NCI-H2081 treated with DMSO at 0.1 percent for 48 hours (cell line): Measurements from ENCODE around the gene NDUFA12.

ENCODE experiments used
- DNase-seq: peaks from one replicate; lab custom pipeline; 2025; lab: John Stamatoyannopoulos, UW

NDUFA12 gene

GRCh38 chr12:94980577-94980976 lies 22.9 kb downstream of the NDUFA12 start:
- DNase-seq, result no peak

DNA sequence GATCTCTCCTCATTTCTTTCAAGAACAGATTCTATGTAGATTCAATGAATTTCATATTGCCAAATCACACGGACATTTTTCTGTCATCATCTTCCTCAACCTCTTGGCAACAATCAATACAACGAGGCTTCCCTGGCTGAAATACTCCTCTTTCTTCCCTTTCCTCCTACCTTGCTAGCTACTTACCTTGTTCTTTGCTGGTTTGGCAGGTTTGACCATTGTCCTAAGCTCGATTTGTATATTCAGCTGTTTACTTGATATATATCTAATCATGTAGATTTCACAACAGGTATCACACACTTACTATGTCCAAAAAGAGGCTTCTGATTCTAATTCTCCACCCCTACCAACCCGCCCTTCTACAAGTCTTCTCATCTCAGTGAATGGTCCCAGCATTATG lies 23.6 kb downstream of the NDUFA12 start:
- no peak for DNase-seq

DNA sequence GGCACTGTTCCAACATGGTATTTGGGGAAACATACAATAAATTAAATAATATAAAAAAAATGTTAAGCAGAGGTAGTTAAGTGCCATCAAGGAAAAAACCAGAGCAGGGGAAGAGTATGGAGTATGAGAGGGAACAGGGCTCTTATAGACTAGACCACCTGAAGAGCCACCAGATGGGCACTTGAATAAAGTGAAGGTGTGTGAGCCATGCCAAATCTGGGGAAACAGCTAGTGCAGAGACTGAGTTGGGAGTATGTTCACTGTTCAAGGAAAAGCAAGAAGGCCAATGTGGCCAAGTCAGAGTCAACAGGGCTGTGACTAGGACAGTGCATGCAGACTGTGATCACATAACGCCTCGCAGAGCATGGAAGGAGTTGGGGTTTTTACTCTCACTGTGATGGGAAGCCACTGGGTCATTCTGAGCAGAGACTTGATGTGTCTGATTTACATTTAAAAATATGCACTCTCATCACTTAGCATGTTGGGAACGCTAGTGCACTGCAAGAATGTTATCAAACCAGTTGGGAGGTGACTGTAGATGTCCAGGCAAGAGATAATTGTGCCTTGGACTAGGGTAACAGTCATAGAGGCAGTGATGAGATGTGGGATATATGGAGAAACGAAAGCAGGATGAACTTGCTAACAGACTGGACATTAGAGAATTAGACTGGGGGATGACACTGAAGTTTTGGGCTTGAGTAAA lies 25.6 kb downstream of the NDUFA12 start:
- DNase-seq, result no peak

GRCh38 chr12:94973221-94973620 lies 30.3 kb downstream of the NDUFA12 start:
- DNase-seq, result no peak

- DNase-seq, result no peak
These were observed 30.7 kb downstream of the NDUFA12 start for GRCh38 chr12:94972795-94973194.

DNA sequence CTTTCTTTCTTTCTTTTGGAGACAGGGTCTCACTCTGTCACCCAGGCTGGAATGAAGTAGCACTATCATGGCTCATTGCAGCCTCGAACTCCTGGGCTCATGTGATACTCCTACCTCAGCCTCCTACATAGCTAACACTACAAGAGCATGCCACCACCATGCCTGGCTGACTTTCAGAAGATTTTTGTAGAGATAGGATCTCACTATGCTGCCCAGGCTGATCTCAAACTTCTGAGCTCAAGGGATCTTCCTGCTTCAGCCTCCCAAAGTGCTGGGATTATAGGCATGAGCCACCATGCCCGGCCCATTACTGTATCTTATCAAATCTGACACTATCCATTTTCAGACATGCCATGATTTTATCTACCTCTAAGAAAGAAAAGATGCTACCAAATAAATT lies 31.6 kb downstream of the NDUFA12 start:
- DNase-seq, result no peak

- DNase-seq, result no peak
These were observed 32.9 kb downstream of the NDUFA12 start for GRCh38 chr12:94970560-94970959.

DNA sequence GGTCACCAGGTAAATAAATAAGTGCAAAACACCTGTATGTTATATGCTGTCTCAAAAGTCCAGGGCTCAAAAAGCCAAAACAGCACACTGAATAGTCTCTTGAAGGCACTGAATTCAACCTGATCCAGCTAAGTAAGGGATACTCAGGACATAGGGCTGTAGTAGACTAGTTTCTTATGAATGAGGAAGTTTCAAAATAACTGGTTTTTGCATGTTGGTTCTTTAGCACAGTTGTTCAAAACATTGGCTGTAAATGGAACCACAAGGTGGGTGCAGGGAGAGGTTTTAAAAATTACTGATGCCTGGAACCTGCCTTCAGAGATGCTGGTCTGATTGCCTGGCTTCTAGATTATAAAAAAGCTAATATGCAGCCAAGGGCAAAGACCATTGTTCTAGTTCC lies 34.1 kb downstream of the NDUFA12 start:
- DNase-seq, result no peak

- no peak for DNase-seq
These were observed 37.4 kb downstream of the NDUFA12 start for GRCh38 chr12:94965982-94966630.

DNA sequence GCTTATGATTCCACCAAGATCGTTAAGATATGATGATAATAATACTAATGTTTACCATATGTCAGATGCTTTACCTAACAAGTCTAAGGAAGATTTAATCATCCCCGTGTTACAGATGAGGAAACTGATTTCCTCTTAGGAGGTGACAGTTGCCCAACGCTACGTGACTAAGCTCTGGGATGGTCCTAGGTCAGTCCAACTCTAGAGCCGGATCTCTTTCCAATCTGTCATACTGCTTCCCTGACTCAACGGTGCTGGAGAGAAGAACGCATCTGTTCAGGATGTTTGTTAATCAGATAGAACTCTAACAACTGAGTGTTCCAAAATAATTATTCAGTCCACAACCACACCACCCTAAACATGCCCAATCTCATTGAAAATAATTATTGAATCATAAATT lies 39.8 kb downstream of the NDUFA12 start:
- DNase-seq, result no peak

- no peak for DNase-seq
These were observed 40.8 kb downstream of the NDUFA12 start for GRCh38 chr12:94962670-94963069.

DNA sequence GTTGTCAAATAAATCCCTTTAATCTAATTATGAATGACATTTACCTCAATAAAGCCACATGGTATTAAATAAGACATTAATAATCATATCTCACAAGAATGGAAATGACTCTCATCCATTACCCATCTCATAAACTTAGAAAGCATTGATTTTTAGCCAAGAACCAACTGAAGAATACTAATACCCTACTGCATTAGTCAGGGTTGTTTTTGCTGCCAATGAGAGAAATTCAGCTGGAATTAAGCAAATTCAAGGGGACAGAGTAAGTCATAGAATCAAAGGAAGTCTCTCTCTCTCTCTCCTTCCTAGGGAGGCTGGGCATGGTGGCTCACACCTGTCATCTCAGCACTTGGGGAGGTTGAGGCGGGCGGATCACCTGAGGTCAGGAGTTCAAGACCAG lies 41.6 kb downstream of the NDUFA12 start:
- DNase-seq, result no peak

GRCh38 chr12:94961256-94961824 lies 42.2 kb downstream of the NDUFA12 start:
- no peak for DNase-seq

DNA sequence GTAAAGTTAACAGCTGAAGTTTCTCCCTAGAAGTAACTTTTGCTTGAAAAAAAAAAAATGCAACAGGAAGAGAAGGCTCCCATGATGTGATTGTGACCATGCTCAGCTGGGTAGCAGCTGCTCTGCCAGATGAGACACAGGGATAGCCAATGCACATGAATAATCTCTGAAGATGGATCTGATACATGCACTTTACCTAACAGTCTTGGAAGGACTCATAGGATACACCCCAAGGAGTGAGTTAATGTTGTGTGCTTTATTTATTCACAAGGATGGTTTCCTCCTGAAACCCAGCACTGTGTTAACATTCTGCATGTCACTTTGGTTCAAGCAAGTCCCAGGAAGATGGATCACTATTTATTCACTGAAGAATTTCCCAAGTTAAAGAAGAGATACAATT lies 46.5 kb downstream of the NDUFA12 start:
- DNase-seq, result no peak

DNA sequence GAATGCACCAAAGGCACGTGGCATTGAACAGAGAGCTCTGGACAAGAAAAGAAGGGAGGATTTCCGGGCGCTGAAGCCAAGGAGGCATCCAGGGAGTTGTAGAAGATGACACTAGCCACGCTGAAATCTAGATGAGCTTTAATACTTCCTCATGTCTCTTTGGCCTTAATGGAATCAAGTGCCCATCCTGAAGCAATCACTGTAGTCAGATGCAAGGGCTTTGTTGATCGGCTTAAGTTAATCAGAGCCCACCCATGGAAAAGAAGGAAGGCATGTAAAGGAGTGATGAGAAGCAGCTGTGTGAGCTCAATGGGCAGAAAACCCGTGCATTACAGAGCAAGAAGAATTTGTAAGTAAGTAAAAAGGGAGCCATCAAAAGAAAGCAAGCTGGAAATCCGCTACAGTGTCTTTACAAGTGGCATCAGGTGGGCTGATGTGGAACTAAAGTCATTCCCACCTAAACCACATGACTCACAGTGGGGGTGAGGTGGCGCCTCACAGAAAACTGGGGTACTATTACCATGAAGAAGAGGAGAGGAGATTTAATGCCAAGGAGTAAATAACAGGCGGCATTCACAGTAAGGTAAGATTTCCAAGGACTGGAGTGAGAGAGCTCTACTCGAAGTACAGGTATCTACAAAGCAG lies 48.4 kb downstream of the NDUFA12 start:
- no peak for DNase-seq

DNA sequence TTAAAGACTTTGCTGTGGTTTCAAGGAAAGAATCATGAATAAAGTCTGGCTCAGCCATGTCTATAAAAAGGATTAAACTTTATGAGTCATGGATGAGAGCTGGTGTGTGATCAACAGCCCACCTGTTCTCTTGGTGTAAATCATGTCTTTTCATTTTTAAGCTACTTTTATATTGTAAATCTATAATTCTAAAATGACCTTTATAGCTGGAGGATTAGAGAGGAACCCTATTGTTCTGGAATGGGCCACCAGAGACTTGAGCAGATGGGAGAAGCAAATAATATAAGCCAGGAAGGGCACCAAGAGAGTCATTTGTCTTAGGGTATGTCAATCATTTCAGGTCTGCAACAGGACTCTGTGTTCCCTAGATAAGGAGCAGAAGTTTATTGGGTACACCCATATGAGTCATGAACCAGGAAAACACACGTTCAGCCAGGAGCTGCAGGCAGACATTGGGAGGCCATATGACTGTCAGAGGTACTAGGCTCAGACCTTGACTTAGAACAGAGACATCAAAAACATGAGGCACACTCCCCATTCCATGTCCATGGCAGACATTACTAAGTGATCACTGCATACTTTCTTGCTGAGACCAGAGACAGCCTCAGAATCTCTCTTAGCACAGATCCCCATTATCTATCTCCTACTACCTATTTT lies 49.3 kb downstream of the NDUFA12 start:
- DNase-seq, result no peak

DNA sequence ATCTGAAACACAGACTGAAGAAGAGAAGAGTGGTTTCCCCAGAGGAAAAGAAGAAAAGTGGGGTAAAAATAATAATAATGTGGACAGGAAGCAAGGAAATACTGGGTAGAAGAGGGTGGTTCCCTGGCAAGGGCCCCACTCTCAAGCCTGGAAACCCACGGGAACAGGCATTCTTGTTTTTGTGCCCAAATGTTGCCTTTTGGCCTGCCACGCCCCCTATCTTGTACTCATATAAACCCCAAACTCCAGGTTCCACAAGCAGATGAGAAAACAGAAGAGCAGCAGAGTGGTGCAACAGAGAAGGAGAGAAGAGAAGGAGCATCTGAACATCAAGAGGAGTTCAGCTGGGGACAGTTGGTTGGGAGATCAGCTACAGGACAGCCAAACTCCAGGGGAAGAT lies 51.2 kb downstream of the NDUFA12 start:
- no peak for DNase-seq

DNA sequence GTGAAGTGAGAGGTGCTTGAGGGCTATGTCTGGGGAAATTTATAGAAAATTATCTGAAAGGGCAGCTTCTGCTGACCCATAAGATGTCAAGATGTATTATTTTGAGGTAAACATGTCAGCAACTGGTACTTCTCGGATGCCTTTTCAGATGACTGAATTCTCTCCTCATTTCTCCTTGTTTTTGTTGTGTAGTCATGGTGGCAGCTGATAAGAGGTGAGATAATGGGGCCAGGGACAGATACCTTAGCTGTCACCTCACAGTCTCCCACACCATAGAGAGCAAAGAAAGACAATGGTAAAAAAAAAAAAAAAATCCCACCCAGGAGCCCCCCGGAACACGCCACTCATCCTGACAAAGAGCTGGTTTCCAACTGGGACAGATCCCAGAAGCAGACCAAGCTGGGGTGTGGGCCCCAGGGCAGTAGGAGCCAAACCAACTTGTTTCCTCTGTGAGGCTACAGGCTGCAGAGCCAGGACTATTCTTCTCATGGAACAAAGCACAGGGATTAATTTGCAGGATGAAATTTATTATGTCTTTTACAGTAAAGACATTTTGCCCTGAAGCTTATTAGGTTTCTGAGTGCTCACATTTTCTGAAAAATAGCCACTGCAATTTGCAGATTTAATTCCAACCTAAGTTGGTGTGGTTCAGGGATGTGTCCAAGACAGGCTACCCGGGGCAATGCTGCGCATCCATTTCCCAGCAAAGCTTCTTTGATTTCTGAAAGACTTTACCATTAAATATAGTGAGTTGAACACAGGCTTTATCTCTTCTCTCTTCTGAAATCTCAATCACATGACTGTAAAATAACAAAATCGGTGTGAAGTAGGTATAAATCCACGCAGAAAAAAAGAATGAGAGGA lies 52.2 kb downstream of the NDUFA12 start:
- DNase-seq, result no peak

- DNase-seq, result no peak
These were observed 55.2 kb downstream of the NDUFA12 start for GRCh38 chr12:94948232-94948810.

DNA sequence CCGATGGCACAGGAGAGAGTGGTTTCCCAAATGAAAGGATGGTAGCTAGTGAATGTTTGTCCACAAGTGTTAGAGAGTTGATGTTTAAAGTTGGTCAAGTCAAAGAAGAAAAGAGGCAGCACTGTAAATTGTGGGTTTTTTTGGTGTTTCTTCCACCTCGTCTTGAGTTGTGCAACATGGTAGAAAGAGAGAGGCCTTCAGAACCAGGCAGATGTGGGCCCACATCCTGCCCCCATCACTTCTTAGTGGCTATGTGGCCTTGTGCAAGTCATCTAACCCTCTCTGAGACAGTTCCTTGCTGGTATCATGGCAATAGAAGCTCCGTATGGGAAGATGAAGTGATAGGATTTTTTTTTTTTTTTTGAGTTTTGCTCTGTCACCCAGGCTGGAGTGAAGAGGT lies 60.8 kb downstream of the NDUFA12 start:
- no peak for DNase-seq

DNA sequence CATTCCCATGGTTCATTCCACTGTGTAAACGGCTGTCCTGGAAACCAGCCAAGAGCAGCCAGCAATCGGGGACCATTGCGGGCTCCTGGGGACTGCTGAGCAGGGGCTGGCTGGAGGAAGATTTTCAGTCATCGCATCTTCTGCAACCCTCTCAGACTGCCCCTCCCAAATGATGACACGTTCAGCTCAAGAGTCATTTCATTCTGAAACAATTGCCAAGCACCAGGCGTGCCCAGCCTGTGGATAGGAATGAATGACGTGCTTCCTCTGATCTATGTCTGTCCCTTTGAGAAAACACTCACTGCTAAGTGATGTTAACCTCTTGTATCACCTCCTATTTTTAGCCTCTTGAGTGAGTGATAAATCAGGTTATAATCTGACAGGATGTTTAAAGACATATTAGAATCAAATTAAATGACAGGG lies 62.0 kb downstream of the NDUFA12 start:
- DNase-seq, result no peak
